ENCODE data around the gene TUBB4B.

The TUBB4B gene

DNA sequence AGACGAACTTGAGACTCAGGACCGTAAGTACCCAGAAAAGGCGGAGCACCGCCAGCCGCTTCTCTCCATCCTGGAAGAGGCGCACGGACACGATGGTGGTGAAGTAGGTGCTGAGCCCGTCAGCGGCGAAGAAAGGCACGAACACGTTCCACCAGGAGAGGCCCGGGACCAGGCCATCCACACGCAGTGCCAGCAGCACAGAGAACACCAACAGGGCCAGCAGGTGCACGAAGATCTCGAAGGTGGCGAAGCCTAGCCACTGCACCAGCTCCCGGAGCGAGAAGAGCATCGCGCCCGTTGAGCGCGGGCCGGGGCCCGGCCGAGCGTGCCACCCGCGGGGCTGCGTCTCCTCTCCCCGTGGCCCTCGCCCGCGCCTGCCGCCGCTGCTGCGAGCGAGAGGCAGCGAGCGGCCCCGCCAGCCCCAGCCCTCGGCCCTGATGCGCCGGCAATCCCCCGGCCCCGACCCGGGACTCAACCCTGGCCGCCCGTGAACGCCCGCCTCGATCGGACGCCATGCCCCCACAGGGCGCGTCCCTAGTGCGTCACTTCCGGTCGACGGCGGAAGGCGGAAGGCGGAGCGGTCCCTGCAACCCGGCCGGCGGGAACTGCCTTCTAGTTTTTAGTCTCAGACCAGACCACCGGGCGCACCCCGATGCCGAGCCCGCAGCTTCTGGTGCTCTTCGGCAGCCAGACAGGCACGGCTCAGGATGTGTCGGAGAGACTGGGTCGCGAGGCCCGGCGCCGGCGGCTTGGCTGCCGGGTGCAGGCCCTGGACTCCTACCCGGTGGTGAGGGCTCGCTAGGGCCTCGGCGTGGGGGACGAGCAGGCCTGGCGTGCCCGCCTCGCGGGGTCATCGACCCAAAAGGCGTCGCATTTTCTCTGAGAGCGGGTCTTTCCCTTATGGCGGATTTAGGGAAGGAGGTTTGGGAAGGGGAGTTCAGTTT is 35.7 kb upstream of the TUBB4B start, which contains the start of the genes NDOR1 and TMEM203:
Gene NDOR1, plus strand, starts transcription at position 575 of the 944 bp plus-strand sequence. Its CDS starts 78 bp downstream, at position 653.
Gene TMEM203, minus strand, starts transcription at position 523 of the 944 bp plus-strand sequence. Its CDS starts 234 bp downstream, at position 289.
- Histone ChIP-seq H3K4me1 (peaks cover 54 to 69% (median 60%) of the 10 kb centered on the region in 10 experiments), H3K9ac (peak within 1 kb of the TSS; percentile 84 to 97 (median 92)), H3K36me3 (peaks cover 10 to 35% (median 23%) of the 10 kb centered on the region in 11 experiments; a peak in 16 of 22 replicates), H3K4me2 (peak within 1 kb of the TSS; percentile 89 to 100 (median 99)), H3K27me3 (no peaks in the 10 kb centered on the region), H4K20me1 (peaks cover 0 to 52% (median 19%) of the 10 kb centered on the region in 11 experiments; a peak in 10 of 22 replicates), H3K27ac (peak within 1 kb of the TSS; percentile 72 to 92 (median 85); a peak in 21 of 22 replicates), H3K9me3 (replicated peaks in 1 of 11) (no peaks in the 10 kb centered on the region), H3K4me3 (peak within 1 kb of the TSS; percentile 77 to 100 (median 92))
- TF ChIP-seq Cebpa-rat (IDR thresholded peaks at IDR 0.05): no peak

DNA sequence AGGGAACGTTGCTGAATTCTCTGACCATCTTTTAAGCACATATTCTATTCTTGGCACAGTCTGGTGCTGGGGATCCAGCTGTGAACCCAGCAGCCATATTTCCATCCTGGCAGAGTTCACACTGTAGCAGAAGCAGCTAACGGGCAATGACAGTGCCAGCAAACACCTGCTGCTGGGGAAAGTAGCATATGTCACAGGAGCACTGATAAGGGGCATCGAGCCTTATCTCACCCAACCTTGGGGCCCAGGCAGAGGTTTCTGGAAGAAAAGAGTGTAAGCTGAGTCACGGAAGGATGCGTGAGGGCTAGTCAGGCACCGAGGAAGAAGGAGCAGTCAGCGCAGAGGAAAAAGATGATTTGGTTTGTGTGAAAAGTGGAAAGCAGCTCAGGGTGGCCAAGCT is 34.5 kb upstream of the TUBB4B start:
- Histone ChIP-seq H3K9ac (peak overlapping the region; percentile 84 to 97 (median 92); a peak in 21 of 22 replicates), H3K4me3 (peak overlapping the region; percentile 77 to 100 (median 92)), H3K4me1 (peaks cover 48 to 67% (median 57%) of the 10 kb centered on the region in 10 experiments), H3K36me3 (peaks cover 10 to 46% (median 27%) of the 10 kb centered on the region in 11 experiments; a peak in 16 of 22 replicates), H3K4me2 (peak overlapping the region; percentile 89 to 100 (median 99)), H4K20me1 (peaks cover 0 to 48% (median 19%) of the 10 kb centered on the region in 11 experiments; a peak in 12 of 22 replicates), H3K27ac (peak overlapping the region in 8 of 11 experiments; percentile 76 to 92 (median 90); a peak in 11 of 22 replicates), H3K9me3 (replicated peaks in 1 of 11) (no peaks in the 10 kb centered on the region), H3K27me3 (no peaks in the 10 kb centered on the region)
- no peak for TF ChIP-seq Cebpa-rat (IDR thresholded peaks at IDR 0.05)

GRCh38 chr9:137211532-137211931 is 29.6 kb upstream of the TUBB4B start:
- Histone ChIP-seq H3K9ac (peak overlapping the region in 2 of 11 experiments; percentile 13 to 30; a peak in 3 of 22 replicates), H3K9me3 (replicated peaks in 1 of 11) (no peaks in the 10 kb centered on the region), H3K36me3 (peaks cover 38 to 96% (median 60%) of the 10 kb centered on the region in 11 experiments; a peak in 21 of 22 replicates), H4K20me1 (peaks cover 0 to 69% (median 13%) of the 10 kb centered on the region in 11 experiments; a peak in 10 of 22 replicates), H3K4me3 (no peak overlapping the region), H3K27ac (no peak overlapping the region), H3K4me2 (no peak overlapping the region), H3K4me1 (peaks cover 20 to 32% (median 23%) of the 10 kb centered on the region in 10 experiments), H3K27me3 (no peaks in the 10 kb centered on the region)
- no peak for TF ChIP-seq Cebpa-rat (IDR thresholded peaks at IDR 0.05)

DNA sequence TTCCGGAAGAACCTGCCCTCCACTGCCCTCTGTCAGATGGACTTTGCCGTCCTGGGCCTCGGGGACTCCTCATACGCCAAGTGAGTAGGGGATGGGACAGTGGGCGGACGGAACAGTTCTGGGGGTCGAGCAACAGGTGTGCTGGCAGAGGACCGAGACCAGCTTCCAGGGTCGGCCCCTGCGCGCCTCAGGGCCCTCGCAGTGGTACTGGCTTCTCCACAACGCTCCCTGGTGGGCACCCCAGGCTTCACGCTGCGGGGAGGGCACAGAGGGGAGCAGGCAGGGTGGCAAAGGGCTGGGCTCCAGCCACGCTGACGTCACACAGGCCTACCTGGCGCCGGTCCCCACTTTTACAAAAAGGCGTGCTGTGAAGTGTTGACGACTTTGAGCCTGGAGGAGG is 28.6 kb upstream of the TUBB4B start:
- no peaks in the 10 kb centered on the region for H3K9me3 ChIP-seq (replicated peaks in 1 of 11)
- H3K27me3 ChIP-seq: no peaks in the 10 kb centered on the region
- no peak overlapping the region for H3K27ac ChIP-seq
- H3K4me3 ChIP-seq: no peak overlapping the region
- H3K4me2 ChIP-seq: no peak overlapping the region
- peaks cover 20 to 32% (median 23%) of the 10 kb centered on the region in 10 experiments for H3K4me1 ChIP-seq
- peaks cover 32 to 92% (median 56%) of the 10 kb centered on the region in 11 experiments; a peak in 21 of 22 replicates for H3K36me3 ChIP-seq
- peak overlapping the region in 2 of 11 experiments; percentile 30 to 50; a peak in 2 of 22 replicates for H3K9ac ChIP-seq
- peaks cover 0 to 79% (median 15%) of the 10 kb centered on the region in 11 experiments; a peak in 13 of 22 replicates for H4K20me1 ChIP-seq
- TF ChIP-seq Cebpa-rat (IDR thresholded peaks at IDR 0.05): no peak

- no peak overlapping the region for H3K4me3 ChIP-seq
- H3K4me1 ChIP-seq: peaks cover 26 to 40% (median 31%) of the 10 kb centered on the region in 10 experiments
- H3K9ac ChIP-seq: 0 out of 22 replicates have a peak overlapping the region, but pooled peaks of 1 of the 11 experiments have one; percentile 8
- peaks cover 0 to 88% (median 15%) of the 10 kb centered on the region in 11 experiments; a peak in 13 of 22 replicates for H4K20me1 ChIP-seq
- H3K27me3 ChIP-seq: no peaks in the 10 kb centered on the region
- H3K27ac ChIP-seq: no peak overlapping the region
- H3K4me2 ChIP-seq: no peak overlapping the region
- no peak for TF ChIP-seq Cebpa-rat (IDR thresholded peaks at IDR 0.05)
- no peaks in the 10 kb centered on the region for H3K9me3 ChIP-seq (replicated peaks in 1 of 11)
- H3K36me3 ChIP-seq: peaks cover 28 to 95% (median 54%) of the 10 kb centered on the region in 11 experiments; a peak in 21 of 22 replicates
These were observed 27.7 kb upstream of the TUBB4B start for GRCh38 chr9:137213160-137214060.

- Histone ChIP-seq H3K9me3 (replicated peaks in 1 of 11) (no peaks in the 10 kb centered on the region), H3K27ac (no peak overlapping the region), H3K36me3 (peaks cover 21 to 90% (median 46%) of the 10 kb centered on the region in 11 experiments; a peak in 21 of 22 replicates), H3K4me3 (no peak overlapping the region), H4K20me1 (peaks cover 0 to 88% (median 15%) of the 10 kb centered on the region in 11 experiments; a peak in 13 of 22 replicates), H3K4me2 (no peak overlapping the region), H3K4me1 (peaks cover 25 to 43% (median 37%) of the 10 kb centered on the region in 10 experiments), H3K27me3 (no peaks in the 10 kb centered on the region), H3K9ac (no peak overlapping the region)
- no peak for TF ChIP-seq Cebpa-rat (IDR thresholded peaks at IDR 0.05)
These were observed 26.5 kb upstream of the TUBB4B start for GRCh38 chr9:137214620-137215019.

DNA sequence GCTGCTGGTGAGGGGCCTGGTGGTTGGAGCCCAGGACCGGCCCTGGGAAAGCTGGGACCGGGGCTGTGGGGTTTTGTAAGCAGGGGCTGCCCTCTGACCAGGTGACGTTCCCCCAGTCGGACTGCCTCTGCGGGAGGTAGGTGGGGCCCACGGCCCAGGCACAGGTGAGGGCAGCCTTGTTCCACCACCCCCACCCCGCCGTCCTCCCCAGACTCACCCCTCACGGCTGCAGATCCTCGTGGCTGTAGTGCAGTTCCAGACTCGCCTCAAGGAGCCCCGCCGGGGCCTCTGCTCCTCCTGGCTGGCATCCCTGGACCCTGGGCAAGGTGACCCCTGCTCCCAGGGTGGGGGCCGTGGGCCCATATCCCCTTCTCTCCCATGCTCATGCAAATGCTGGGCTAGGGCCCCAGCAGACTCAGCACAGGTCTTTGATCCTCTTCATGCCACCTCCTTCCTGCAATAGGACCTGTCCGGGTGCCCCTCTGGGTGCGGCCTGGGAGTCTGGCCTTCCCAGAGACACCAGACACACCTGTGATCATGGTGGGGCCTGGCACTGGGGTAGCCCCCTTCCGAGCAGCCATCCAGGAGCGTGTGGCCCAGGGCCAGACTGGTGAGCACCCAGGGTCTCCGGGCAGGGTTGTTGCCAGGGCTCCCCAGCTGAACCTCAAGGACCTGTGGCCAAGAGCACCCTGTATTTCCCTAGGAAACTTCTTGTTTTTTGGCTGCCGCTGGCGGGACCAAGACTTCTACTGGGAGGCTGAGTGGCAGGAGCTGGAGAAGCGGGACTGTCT is 25.7 kb upstream of the TUBB4B start:
- Histone ChIP-seq H3K9ac (peak overlapping the region in 5 of 11 experiments; percentile 4 to 64 (median 44); a peak in 3 of 22 replicates), H3K36me3 (peaks cover 20 to 86% (median 50%) of the 10 kb centered on the region in 11 experiments; a peak in 20 of 22 replicates), H3K27ac (no peak overlapping the region), H3K4me3 (no peak overlapping the region), H3K27me3 (no peaks in the 10 kb centered on the region), H3K9me3 (replicated peaks in 1 of 11) (no peaks in the 10 kb centered on the region), H3K4me2 (peak overlapping the region in 2 of 11 experiments; percentile 85 to 96; a peak in 2 of 22 replicates), H3K4me1 (peaks cover 22 to 48% (median 32%) of the 10 kb centered on the region in 10 experiments), H4K20me1 (peaks cover 0 to 89% (median 15%) of the 10 kb centered on the region in 11 experiments; a peak in 13 of 22 replicates)
- TF ChIP-seq Cebpa-rat (IDR thresholded peaks at IDR 0.05): no peak

Measured in BLaER1 treated with 17β-estradiol and CSF1 and Interleukin-3, amounts not matched to agents 10 nM and 100 nM (cell line).